GM12874 (cell line): ENCODE measurements around the gene PCDH15.

Experiments
- TF ChIP-seq, protein P1 (sequence below): IDR thresholded peaks from 2 replicates; pipeline ENCODE4 v1.5.1; 2011; ENCODE audit warnings: low read depth, mild to moderate bottlenecking, control low read depth, low read length, moderate library complexity; ENCODE audit not compliant: insufficient read depth

PCDH15 gene

DNA sequence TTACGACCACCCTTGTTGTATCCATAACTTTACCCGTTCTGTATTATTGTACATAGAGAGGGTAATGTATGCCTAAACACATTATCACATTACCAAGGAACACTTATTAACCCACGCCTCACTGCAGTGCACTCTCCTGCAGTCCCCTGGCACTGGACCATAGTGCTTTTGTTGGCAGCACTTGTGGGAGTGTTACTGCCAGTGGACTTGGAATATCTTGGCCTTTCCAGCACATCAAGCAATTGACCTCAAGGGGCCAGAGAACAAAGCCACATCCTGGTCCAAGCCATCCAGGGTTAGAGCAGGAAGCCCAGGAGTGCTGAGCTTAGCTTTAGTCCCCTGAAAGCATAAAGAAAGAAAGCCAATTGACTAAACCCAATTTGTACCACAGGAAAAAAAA is 304.2 kb downstream of the PCDH15 start:
- TF ChIP-seq, protein P1, sequence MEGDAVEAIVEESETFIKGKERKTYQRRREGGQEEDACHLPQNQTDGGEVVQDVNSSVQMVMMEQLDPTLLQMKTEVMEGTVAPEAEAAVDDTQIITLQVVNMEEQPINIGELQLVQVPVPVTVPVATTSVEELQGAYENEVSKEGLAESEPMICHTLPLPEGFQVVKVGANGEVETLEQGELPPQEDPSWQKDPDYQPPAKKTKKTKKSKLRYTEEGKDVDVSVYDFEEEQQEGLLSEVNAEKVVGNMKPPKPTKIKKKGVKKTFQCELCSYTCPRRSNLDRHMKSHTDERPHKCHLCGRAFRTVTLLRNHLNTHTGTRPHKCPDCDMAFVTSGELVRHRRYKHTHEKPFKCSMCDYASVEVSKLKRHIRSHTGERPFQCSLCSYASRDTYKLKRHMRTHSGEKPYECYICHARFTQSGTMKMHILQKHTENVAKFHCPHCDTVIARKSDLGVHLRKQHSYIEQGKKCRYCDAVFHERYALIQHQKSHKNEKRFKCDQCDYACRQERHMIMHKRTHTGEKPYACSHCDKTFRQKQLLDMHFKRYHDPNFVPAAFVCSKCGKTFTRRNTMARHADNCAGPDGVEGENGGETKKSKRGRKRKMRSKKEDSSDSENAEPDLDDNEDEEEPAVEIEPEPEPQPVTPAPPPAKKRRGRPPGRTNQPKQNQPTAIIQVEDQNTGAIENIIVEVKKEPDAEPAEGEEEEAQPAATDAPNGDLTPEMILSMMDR: no peak

DNA sequence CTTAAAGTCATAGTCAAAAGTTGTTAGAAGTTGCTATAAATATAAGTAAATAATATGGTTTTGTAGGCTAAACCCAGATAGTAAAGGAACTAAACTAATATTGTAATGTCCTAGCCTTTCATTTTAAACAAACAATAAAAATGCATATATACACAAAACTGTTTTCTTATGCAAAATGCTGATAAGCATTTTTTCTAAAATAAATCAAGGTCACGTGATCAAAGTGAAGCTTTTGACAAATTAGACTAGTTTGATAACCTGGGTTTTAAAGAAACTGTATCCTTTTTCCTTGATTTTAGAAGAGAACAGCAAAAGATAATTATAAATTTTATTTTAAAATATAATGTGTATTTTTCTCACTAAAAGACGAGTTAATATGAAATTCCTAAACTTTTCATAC is 313.3 kb downstream of the PCDH15 start:
- TF ChIP-seq, protein P1: no peak

DNA sequence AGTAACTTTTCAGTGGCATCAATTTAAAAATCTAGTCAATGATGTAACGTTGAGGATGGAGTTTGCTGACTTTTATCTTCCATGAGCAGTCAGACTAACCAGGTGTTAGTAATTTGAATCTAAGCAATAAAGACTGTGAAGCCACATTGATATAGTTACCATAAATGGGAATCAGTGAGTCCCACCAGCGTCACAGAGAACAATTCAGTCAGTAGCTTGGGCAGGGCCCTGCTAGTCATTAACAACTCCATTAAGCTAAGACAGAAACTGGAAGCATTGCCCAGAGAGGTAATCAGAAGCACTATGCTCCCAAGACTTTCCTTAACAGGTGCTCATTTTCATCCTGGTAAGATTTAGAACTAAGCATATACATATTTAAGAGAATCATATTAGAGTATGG is 315.1 kb downstream of the PCDH15 start:
- TF ChIP-seq, protein P1: no peak

DNA sequence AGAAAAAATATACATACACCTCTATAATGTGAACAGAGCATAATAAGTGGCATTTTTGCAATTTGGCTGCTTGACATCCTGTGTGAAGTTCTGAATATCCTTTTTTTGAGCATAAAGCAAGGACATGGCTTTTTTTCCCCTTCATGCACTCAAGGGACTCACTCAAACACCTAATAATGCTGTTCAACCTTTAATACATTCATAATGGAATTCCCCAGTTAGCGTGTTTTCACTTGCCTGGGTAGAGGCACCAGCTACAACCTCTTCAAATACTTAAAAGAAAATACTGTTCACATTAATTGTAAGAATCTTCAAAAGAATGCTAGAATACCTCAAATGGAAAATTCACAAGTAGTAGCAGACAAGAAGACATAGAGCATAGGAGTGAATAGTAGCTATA is 316.8 kb downstream of the PCDH15 start:
- TF ChIP-seq, protein P1: no peak

DNA sequence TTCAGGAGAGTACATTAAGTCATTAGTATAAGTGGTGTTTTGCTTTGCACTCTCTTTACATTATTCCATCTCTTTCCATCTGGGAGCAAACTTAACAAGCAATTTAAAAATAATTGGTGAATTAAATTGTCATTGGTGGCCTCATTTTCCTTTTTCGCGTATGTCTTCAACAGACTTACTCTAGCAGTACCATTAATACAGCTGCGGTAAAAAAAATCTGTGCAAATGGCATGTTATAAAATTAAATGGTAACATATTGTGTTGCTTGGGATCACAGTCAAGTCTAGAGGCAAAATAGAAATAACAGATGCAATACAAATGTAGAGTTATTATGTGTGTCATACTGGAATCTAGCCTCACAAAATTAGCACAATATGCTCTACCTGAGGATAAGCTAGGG is 322.4 kb downstream of the PCDH15 start:
- TF ChIP-seq, protein P1: no peak

DNA sequence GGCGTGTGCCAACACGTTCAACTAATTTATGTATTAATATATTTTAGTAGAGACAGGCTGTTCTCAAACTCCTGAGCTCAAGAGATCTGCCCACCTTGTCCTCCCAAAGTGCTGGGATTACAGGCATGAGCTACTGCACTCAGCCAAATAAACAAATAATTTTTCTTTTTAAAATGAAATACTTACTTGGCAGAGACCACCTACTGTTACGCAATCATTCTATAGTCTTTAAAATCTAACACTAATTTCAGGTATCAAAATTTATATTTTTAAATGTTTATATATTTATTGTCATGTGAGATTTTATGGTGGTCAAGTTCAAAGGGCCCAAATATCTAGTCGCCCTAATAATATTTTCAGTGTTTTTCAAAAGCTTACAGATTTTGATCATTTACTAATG is 323.3 kb downstream of the PCDH15 start:
- TF ChIP-seq, protein P1: no peak

DNA sequence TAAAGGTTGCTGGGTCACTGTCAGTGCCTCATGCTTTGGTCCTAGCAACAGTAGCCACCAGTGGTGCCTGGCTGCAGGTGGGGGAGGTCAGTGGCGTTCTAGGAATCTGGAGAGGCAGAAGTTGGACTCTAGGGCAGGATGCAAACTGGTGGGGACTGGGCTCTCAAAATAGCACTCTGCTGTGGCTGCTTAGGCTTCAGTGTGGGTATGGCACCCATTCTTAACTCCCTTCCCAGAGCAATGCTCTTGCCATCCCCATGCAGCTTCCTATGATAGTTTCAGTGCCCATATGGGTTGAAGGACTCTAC is 330.8 kb downstream of the PCDH15 start:
- TF ChIP-seq, protein P1: no peak
